ENCODE data around the gene LIN54. TPM values are rescaled to one million over a fixed set of nuclear protein-coding genes. Genes with fewer than 3 reads are reported as not detected.

LIN54 gene
- total and polyA plus RNA-seq, 2 of the 13 experiments (the other 11 are each of a cell fraction or from before 2014, with no cell fraction given) = 25.2 to 32.9 TPM

- TF ChIP-seq, protein P1, sequence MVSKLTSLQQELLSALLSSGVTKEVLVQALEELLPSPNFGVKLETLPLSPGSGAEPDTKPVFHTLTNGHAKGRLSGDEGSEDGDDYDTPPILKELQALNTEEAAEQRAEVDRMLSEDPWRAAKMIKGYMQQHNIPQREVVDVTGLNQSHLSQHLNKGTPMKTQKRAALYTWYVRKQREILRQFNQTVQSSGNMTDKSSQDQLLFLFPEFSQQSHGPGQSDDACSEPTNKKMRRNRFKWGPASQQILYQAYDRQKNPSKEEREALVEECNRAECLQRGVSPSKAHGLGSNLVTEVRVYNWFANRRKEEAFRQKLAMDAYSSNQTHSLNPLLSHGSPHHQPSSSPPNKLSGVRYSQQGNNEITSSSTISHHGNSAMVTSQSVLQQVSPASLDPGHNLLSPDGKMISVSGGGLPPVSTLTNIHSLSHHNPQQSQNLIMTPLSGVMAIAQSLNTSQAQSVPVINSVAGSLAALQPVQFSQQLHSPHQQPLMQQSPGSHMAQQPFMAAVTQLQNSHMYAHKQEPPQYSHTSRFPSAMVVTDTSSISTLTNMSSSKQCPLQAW (CRISPR knock-in tag; IDR thresholded peaks at IDR 0.05) = peak; percentile 96
- TF ChIP-seq ZNF253 (CRISPR knock-in tag; IDR thresholded peaks at IDR 0.05; ENCODE audit: borderline replicate concordance) = peak; percentile 53; the same call in 1 of the 2 replicates
- peak; percentile 50; the same call in 1 of the 2 replicates for TF ChIP-seq SOX5 (CRISPR knock-in tag; IDR thresholded peaks at IDR 0.05; ENCODE audit: borderline replicate concordance)
- TF ChIP-seq ZNF543 (CRISPR knock-in tag; IDR thresholded peaks at IDR 0.05) = peak; percentile 85; the same call in 1 of the 2 replicates
- peak; percentile 92 for TF ChIP-seq ZSCAN9 (CRISPR knock-in tag; IDR thresholded peaks at IDR 0.05; ENCODE audit: borderline replicate concordance)
- TF ChIP-seq HOXA9 (CRISPR knock-in tag; IDR thresholded peaks at IDR 0.05; ENCODE audit: borderline replicate concordance) = no peak; the same call in 1 of the 2 replicates
- TF ChIP-seq, protein P2, sequence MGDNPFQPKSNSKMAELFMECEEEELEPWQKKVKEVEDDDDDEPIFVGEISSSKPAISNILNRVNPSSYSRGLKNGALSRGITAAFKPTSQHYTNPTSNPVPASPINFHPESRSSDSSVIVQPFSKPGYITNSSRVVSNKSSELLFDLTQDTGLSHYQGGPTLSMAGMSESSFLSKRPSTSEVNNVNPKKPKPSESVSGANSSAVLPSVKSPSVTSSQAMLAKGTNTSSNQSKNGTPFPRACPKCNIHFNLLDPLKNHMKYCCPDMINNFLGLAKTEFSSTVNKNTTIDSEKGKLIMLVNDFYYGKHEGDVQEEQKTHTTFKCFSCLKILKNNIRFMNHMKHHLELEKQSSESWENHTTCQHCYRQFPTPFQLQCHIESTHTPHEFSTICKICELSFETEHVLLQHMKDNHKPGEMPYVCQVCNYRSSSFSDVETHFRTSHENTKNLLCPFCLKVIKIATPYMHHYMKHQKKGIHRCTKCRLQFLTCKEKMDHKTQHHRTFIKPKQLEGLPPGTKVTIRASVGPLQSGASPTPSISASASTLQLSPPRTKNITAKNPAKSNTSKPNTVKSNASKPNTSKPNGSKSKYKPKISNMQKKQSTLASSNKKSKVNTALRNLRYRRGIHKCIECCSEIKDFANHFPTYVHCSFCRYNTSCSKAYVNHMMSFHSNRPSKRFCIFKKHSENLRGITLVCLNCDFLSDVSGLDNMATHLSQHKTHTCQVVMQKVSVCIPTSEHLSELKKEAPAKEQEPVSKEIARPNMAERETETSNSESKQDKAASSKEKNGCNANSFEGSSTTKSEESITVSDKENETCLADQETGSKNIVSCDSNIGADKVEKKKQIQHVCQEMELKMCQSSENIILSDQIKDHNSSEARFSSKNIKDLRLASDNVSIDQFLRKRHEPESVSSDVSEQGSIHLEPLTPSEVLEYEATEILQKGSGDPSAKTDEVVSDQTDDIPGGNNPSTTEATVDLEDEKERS (CRISPR knock-in tag; IDR thresholded peaks at IDR 0.05) = peak; percentile 57; the same call in 1 of the 2 replicates
- peak; percentile 98 for TF ChIP-seq TARDBP (CRISPR knock-in tag; IDR thresholded peaks at IDR 0.05)
- TF ChIP-seq ZNF614 (CRISPR knock-in tag; IDR thresholded peaks at IDR 0.05; ENCODE audit: borderline replicate concordance) = peak; percentile 91
- TF ChIP-seq NFYC (CRISPR knock-in tag; IDR thresholded peaks at IDR 0.05) = peak; percentile 75
- TF ChIP-seq ZNF572 (CRISPR knock-in tag; IDR thresholded peaks at IDR 0.05) = peak; percentile 3; the same call in 1 of the 2 replicates
- 0 out of 2 replicates have a peak, but pooled peaks have one; percentile 4 for TF ChIP-seq TCF7 (IDR thresholded peaks at IDR 0.05; ENCODE audit: low read depth)
- TF ChIP-seq, protein P3, sequence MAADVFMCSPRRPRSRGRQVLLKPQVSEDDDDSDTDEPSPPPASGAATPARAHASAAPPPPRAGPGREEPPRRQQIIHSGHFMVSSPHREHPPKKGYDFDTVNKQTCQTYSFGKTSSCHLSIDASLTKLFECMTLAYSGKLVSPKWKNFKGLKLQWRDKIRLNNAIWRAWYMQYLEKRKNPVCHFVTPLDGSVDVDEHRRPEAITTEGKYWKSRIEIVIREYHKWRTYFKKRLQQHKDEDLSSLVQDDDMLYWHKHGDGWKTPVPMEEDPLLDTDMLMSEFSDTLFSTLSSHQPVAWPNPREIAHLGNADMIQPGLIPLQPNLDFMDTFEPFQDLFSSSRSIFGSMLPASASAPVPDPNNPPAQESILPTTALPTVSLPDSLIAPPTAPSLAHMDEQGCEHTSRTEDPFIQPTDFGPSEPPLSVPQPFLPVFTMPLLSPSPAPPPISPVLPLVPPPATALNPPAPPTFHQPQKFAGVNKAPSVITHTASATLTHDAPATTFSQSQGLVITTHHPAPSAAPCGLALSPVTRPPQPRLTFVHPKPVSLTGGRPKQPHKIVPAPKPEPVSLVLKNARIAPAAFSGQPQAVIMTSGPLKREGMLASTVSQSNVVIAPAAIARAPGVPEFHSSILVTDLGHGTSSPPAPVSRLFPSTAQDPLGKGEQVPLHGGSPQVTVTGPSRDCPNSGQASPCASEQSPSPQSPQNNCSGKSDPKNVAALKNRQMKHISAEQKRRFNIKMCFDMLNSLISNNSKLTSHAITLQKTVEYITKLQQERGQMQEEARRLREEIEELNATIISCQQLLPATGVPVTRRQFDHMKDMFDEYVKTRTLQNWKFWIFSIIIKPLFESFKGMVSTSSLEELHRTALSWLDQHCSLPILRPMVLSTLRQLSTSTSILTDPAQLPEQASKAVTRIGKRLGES (CRISPR knock-in tag; IDR thresholded peaks at IDR 0.05; ENCODE audit: borderline replicate concordance) = no peak
- peak; percentile 85; the same call in 1 of the 2 replicates for TF ChIP-seq SNAPC5 (CRISPR knock-in tag; IDR thresholded peaks at IDR 0.05; ENCODE audit: borderline replicate concordance)
- peak; percentile 64; the same call in 1 of the 2 replicates for TF ChIP-seq ZNF709 (CRISPR knock-in tag; IDR thresholded peaks at IDR 0.05)
- no peak; the same call in 1 of the 2 replicates for TF ChIP-seq RARG (CRISPR knock-in tag; IDR thresholded peaks at IDR 0.05; ENCODE audit: low read depth)
Measured at GRCh38 chr4:82890901-82891706, 119.5 kb downstream of the LIN54 start, which contains the start of gene SEC31A (continued).
